ENCODE results near the gene NLRC3.

NLRC3 gene

GRCh38 chr16:3580686-3581085 lies 3.5 kb upstream of the NLRC3 start:
- no peak overlapping the region for H3K27ac ChIP-seq (ENCODE audit: insufficient read depth, low read depth, low read length, poor library complexity, severe bottlenecking)
- no peak overlapping the region for H3K4me3 ChIP-seq (ENCODE audit: insufficient read depth, low read depth, low read length)
- WGBS, 2 experiments: 83 to 85% methylated on average over 8 of the region's 8 CpGs
- H3K36me3 ChIP-seq (ENCODE audit: control insufficient read depth, insufficient read depth, low read length): peaks cover 17% of the 10 kb centered on the region
- H3K9me3 ChIP-seq (ENCODE audit: control insufficient read depth, low read length): no peaks in the 10 kb centered on the region
- no peaks in the 10 kb centered on the region for H3K27me3 ChIP-seq (ENCODE audit: control insufficient read depth, insufficient read depth, low read length, poor library complexity, severe bottlenecking)
- peaks cover 4% of the 10 kb centered on the region for H3K4me1 ChIP-seq (ENCODE audit: control insufficient read depth, insufficient read depth, low read length)

- Histone ChIP-seq H3K27ac (ENCODE audit: insufficient read depth, low read depth, low read length, poor library complexity, severe bottlenecking) (no peak overlapping the region), H3K4me1 (ENCODE audit: control insufficient read depth, insufficient read depth, low read length) (peaks cover 4% of the 10 kb centered on the region), H3K4me3 (ENCODE audit: insufficient read depth, low read depth, low read length) (no peak overlapping the region), H3K36me3 (ENCODE audit: control insufficient read depth, insufficient read depth, low read length) (peaks cover 17% of the 10 kb centered on the region), H3K27me3 (ENCODE audit: control insufficient read depth, insufficient read depth, low read length, poor library complexity, severe bottlenecking) (no peaks in the 10 kb centered on the region), H3K9me3 (ENCODE audit: control insufficient read depth, low read length) (no peaks in the 10 kb centered on the region)
- 94% methylated on average over 11 of the region's 11 CpGs for WGBS, 2 experiments
Measured at GRCh38 chr16:3580251-3580651, 3.0 kb upstream of the NLRC3 start.

GRCh38 chr16:3579776-3580175 lies 2.6 kb upstream of the NLRC3 start:
- Histone ChIP-seq H3K4me1 (ENCODE audit: control insufficient read depth, insufficient read depth, low read length) (peaks cover 4% of the 10 kb centered on the region), H3K36me3 (ENCODE audit: control insufficient read depth, insufficient read depth, low read length) (peaks cover 17% of the 10 kb centered on the region), H3K27me3 (ENCODE audit: control insufficient read depth, insufficient read depth, low read length, poor library complexity, severe bottlenecking) (no peaks in the 10 kb centered on the region), H3K9me3 (ENCODE audit: control insufficient read depth, low read length) (no peaks in the 10 kb centered on the region), H3K4me3 (ENCODE audit: insufficient read depth, low read depth, low read length) (no peak overlapping the region), H3K27ac (ENCODE audit: insufficient read depth, low read depth, low read length, poor library complexity, severe bottlenecking) (no peak overlapping the region)
- 93% methylated on average over 7 of the region's 7 CpGs for WGBS, 2 experiments

- no peaks in the 10 kb centered on the region for H3K9me3 ChIP-seq (ENCODE audit: control insufficient read depth, low read length)
- 69 to 75% methylated on average over 16 to 20 of the region's 20 CpGs for WGBS, 2 experiments
- H3K27ac ChIP-seq (ENCODE audit: insufficient read depth, low read depth, low read length, poor library complexity, severe bottlenecking): no peak overlapping the region
Measured at GRCh38 chr16:3578610-3579551, 1.7 kb upstream of the NLRC3 start.

GRCh38 chr16:3578121-3578520 lies 918 bp upstream of the NLRC3 start:
- peaks cover under 1% of the 10 kb centered on the region for H3K36me3 ChIP-seq (ENCODE audit: control insufficient read depth, insufficient read depth, low read length)
- no peaks in the 10 kb centered on the region for H3K9me3 ChIP-seq (ENCODE audit: control insufficient read depth, low read length)
- no peak overlapping the region for H3K27ac ChIP-seq (ENCODE audit: insufficient read depth, low read depth, low read length, poor library complexity, severe bottlenecking)
- no peak overlapping the region for H3K4me3 ChIP-seq (ENCODE audit: insufficient read depth, low read depth, low read length)
- H3K4me1 ChIP-seq (ENCODE audit: control insufficient read depth, insufficient read depth, low read length): peaks cover 4% of the 10 kb centered on the region
- no peaks in the 10 kb centered on the region for H3K27me3 ChIP-seq (ENCODE audit: control insufficient read depth, insufficient read depth, low read length, poor library complexity, severe bottlenecking)
- 93 to 94% methylated on average over 8 of the region's 8 CpGs for WGBS, 2 experiments

More at GRCh38 chr16:3578610-3579551, 1.7 kb upstream of the NLRC3 start:
- Histone ChIP-seq H3K36me3 (ENCODE audit: control insufficient read depth, insufficient read depth, low read length) (peaks cover 8% of the 10 kb centered on the region), H3K4me3 (ENCODE audit: insufficient read depth, low read depth, low read length) (no peak overlapping the region), H3K4me1 (ENCODE audit: control insufficient read depth, insufficient read depth, low read length) (peaks cover 4% of the 10 kb centered on the region), H3K27me3 (ENCODE audit: control insufficient read depth, insufficient read depth, low read length, poor library complexity, severe bottlenecking) (no peaks in the 10 kb centered on the region)

- no peak overlapping the region for H3K4me3 ChIP-seq (ENCODE audit: insufficient read depth, low read depth, low read length)
- H3K27me3 ChIP-seq (ENCODE audit: control insufficient read depth, insufficient read depth, low read length, poor library complexity, severe bottlenecking): no peaks in the 10 kb centered on the region
- peaks cover 4% of the 10 kb centered on the region for H3K4me1 ChIP-seq (ENCODE audit: control insufficient read depth, insufficient read depth, low read length)
- H3K27ac ChIP-seq (ENCODE audit: insufficient read depth, low read depth, low read length, poor library complexity, severe bottlenecking): no peak overlapping the region
- H3K36me3 ChIP-seq (ENCODE audit: control insufficient read depth, insufficient read depth, low read length): no peaks in the 10 kb centered on the region
- no peaks in the 10 kb centered on the region for H3K9me3 ChIP-seq (ENCODE audit: control insufficient read depth, low read length)
- WGBS, 2 experiments: 92 to 96% methylated on average over 11 of the region's 11 CpGs
Measured at GRCh38 chr16:3576211-3576610, 992 bp downstream of the NLRC3 start.

- Histone ChIP-seq H3K27me3 (ENCODE audit: control insufficient read depth, insufficient read depth, low read length, poor library complexity, severe bottlenecking) (no peaks in the 10 kb centered on the region), H3K27ac (ENCODE audit: insufficient read depth, low read depth, low read length, poor library complexity, severe bottlenecking) (no peak overlapping the region), H3K4me3 (ENCODE audit: insufficient read depth, low read depth, low read length) (no peak overlapping the region), H3K4me1 (ENCODE audit: control insufficient read depth, insufficient read depth, low read length) (peaks cover 4% of the 10 kb centered on the region), H3K9me3 (ENCODE audit: control insufficient read depth, low read length) (no peaks in the 10 kb centered on the region), H3K36me3 (ENCODE audit: control insufficient read depth, insufficient read depth, low read length) (no peaks in the 10 kb centered on the region)
- WGBS, 2 experiments: 87 to 91% methylated on average over 13 of the region's 13 CpGs
Measured at GRCh38 chr16:3575491-3575890, 1.7 kb downstream of the NLRC3 start.

GRCh38 chr16:3574195-3574594 lies 3.0 kb downstream of the NLRC3 start:
- H3K27me3 ChIP-seq (ENCODE audit: control insufficient read depth, insufficient read depth, low read length, poor library complexity, severe bottlenecking): no peaks in the 10 kb centered on the region
- peaks cover under 1% of the 10 kb centered on the region for H3K4me1 ChIP-seq (ENCODE audit: control insufficient read depth, insufficient read depth, low read length)
- 93 to 94% methylated on average over 14 of the region's 14 CpGs for WGBS, 2 experiments
- no peak overlapping the region for H3K27ac ChIP-seq (ENCODE audit: insufficient read depth, low read depth, low read length, poor library complexity, severe bottlenecking)
- H3K36me3 ChIP-seq (ENCODE audit: control insufficient read depth, insufficient read depth, low read length): no peaks in the 10 kb centered on the region
- no peaks in the 10 kb centered on the region for H3K9me3 ChIP-seq (ENCODE audit: control insufficient read depth, low read length)
- H3K4me3 ChIP-seq (ENCODE audit: insufficient read depth, low read depth, low read length): no peak overlapping the region

- no peak overlapping the region for H3K4me3 ChIP-seq (ENCODE audit: insufficient read depth, low read depth, low read length)
- WGBS, 2 experiments: 91 to 92% methylated on average over 9 of the region's 9 CpGs
Measured at GRCh38 chr16:3573146-3573815, 3.9 kb downstream of the NLRC3 start.

GRCh38 chr16:3570420-3571062 lies 6.7 kb downstream of the NLRC3 start:
- H3K27ac ChIP-seq (ENCODE audit: insufficient read depth, low read depth, low read length, poor library complexity, severe bottlenecking): no peak overlapping the region
- no peaks in the 10 kb centered on the region for H3K4me1 ChIP-seq (ENCODE audit: control insufficient read depth, insufficient read depth, low read length)
- H3K27me3 ChIP-seq (ENCODE audit: control insufficient read depth, insufficient read depth, low read length, poor library complexity, severe bottlenecking): no peaks in the 10 kb centered on the region
- no peak overlapping the region for H3K4me3 ChIP-seq (ENCODE audit: insufficient read depth, low read depth, low read length)
- H3K9me3 ChIP-seq (ENCODE audit: control insufficient read depth, low read length): no peaks in the 10 kb centered on the region
- no peaks in the 10 kb centered on the region for H3K36me3 ChIP-seq (ENCODE audit: control insufficient read depth, insufficient read depth, low read length)
- WGBS, 2 experiments: 80 to 87% methylated on average over 4 of the region's 4 CpGs

More at GRCh38 chr16:3573146-3573815, 3.9 kb downstream of the NLRC3 start:
- Histone ChIP-seq H3K9me3 (ENCODE audit: control insufficient read depth, low read length) (no peaks in the 10 kb centered on the region), H3K27me3 (ENCODE audit: control insufficient read depth, insufficient read depth, low read length, poor library complexity, severe bottlenecking) (no peaks in the 10 kb centered on the region), H3K27ac (ENCODE audit: insufficient read depth, low read depth, low read length, poor library complexity, severe bottlenecking) (no peak overlapping the region), H3K4me1 (ENCODE audit: control insufficient read depth, insufficient read depth, low read length) (no peaks in the 10 kb centered on the region), H3K36me3 (ENCODE audit: control insufficient read depth, insufficient read depth, low read length) (no peaks in the 10 kb centered on the region)
